HG03175 (cell line): ENCODE data around the gene MDH2.
A peak's percentile ranks its signal among the peaks of the same experiment; 100 is the strongest.
"Not testable (repeated sequence)": the region's sequence is repeated elsewhere in the genome, so short reads cannot be mapped to it uniquely, and the experiment has no call there.

Experiments
- ATAC-seq: cut with Tn5 transposase; IDR thresholded peaks from one replicate; pipeline ENCODE4 v1.9.1; 2021; ENCODE audit warnings: mild to moderate bottlenecking, moderate library complexity; ENCODE audit not compliant: unreplicated experiment

MDH2 gene

DNA sequence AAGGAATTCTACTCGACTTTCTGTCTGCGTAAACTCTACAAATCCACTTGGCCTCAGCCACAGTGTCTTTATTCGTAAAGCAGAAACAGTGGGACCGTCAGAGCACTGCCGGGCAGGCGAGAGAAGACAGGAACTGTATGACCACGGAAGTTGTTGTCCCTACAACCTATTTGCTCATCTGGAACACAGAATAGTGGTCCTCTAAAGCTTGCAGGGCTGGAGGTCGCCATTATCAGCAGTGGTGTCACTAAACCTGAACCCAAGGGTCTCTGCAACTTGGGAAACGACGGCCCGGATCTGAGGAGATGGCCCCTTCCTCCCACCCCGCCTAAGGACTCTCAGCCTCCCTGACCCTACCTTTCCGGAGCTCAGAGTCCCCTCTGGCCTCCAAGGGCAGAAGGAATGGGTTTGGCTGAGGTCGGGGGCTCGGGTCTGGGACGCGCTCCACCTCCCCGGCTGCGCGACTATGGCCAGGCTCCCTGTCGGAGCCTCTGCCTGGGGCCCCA is 548 bp upstream of the MDH2 start:
- ATAC-seq: peak; percentile 5

DNA sequence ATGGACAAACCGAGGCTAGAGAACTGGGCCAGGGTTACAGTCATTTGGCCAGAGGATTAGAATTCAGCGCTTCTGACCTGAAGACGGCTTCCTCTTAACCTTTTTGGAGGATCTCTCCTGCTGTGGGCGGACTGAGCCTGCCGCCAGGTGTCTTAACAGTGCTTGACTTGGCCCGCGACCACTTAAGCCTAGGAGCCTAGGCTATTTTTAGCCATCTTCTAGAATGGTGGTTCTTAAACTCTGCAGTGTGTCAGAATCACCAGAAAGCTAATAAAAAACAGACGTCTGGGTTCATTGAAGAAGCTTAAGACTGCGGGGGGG is 722 bp downstream of the MDH2 start:
- ATAC-seq: no peak

DNA sequence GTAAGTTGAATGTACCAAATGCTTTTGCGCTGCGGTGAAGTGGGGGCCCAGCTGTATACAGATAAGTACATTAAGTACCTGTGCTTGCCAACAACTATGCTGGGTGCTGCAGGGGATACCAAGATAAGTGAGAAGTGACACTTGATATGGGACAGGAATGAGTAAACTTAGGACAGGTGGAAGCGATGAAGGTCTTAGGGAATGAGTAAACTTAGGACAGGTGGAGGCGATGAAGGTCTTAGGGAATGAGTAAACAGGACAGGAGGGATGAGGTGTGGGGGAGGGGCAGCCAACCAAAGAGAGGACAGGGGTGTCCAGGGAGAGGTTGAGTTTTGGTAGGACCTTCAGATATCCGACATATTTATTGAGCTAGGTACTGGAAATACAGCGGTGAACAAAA is 1.4 kb downstream of the MDH2 start:
- ATAC-seq: no peak

DNA sequence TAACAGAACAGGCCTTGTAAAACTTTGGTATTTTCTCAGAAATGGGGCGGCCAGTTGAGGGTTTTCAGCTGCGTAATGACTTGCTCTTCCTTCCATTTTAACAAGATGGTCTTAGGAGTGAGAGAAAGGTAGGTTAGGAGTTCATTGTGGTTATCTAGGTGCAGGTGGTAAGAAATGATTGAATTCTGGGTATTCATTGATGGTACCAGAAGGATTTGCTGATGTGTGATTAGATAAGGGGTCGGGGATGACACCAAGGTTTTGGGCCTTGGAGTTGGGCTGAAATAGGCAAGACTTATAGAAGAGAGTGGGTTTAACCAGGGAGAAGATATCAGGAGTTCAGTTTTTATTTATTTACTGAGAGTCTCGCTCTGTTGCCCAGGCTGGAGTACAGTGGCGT is 2.6 kb downstream of the MDH2 start:
- ATAC-seq: no peak

DNA sequence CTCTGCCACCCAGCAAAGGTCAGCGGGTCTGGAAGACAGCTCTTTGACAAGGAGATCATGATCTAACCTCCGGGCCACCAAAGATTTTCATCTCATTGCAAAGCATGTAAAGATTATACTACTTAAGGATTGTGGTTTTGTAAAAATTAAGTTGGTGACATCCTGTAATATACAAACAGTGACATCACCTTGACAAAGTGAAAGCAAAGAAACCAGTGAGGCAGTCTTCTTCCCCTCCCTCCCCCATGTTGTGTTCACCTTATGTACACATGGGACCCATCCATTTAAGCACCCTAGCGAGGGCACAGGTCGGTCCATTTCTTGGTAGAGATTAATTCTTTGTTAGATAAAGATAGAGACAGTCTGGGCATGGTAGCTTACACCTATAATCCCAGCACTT is 3.9 kb downstream of the MDH2 start:
- no peak for ATAC-seq

DNA sequence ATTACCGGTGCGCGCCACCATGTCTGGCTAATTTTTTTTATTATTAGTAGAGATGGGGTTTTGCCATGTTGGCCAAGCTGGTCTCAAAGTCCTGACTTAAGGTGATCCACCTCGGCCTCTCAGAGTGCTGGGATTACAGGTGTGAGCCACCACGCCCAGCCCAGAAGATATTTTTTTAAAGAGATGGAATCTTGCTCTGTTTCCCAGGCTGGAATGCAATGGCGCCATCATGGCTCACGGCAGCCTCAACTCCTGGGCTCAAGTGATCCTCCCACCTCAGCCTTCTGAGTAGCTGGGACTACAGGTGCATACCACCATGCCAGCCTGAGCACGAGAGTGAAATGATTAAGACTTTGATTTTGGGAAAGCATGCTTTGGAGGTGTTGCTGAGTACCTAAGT is 4.8 kb downstream of the MDH2 start:
- not testable (repeated sequence) for ATAC-seq

DNA sequence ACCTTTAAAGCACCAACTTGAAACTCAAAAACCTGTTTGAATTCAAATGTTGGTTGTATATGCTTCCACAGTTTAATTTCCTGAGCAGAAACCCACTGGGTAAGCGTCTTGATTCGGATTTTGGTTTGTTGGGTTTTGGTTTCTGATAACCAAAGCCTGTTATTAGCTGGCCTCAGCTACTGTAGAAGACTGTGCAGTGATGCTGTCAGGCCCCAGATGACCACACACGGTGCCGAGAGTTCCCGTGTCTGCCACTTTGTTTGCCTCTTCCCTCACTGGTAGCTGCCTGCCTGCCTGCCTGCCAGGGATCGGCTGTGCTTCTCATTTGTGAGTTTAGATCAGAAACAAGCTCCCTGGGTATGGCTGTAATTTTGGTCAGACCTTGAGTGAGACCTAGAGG is 5.6 kb downstream of the MDH2 start:
- ATAC-seq: no peak

DNA sequence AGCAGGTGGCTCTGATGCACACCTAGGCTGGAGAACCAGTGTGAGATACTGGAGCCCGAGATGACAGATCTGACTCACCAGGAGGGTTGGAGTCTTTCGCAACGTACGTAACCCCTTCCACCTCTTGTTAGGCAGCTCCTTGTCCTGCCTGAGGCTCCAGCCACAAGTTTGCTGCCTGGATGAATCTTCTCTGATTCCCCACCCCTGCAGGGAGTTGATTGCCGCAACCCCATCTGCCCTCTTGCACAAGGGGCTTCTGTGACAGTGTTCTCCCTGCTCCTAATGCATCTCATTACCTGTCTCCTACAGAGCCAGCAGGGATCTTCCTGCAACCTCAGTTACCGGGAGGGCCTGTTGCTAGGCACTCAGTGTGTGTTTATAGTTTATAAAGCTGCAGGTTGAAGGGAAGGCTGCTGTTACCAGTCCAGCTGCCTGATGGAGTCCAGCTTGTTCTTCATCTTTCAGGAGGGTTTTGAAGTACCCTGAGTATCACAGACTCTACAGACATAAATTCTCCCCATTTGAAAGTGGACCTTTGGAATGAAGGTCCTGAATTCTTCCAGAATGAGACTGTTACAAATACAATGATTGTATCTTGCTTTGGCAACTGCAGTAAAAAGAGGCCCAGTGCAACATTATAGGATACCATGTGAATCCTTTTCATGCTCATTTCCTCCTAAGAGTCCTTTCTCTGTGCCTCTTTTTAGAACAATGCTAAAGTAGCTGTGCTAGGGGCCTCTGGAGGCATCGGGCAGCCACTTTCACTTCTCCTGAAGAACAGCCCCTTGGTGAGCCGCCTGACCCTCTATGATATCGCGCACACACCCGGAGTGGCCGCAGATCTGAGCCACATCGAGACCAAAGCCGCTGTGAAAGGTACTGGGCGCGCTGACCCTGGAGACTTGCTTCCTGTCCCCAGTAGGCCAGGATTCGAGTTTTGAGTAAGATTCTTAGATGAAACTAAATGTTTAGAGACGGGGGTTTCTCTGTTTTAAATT is 6.5 kb downstream of the MDH2 start:
- ATAC-seq: no peak

DNA sequence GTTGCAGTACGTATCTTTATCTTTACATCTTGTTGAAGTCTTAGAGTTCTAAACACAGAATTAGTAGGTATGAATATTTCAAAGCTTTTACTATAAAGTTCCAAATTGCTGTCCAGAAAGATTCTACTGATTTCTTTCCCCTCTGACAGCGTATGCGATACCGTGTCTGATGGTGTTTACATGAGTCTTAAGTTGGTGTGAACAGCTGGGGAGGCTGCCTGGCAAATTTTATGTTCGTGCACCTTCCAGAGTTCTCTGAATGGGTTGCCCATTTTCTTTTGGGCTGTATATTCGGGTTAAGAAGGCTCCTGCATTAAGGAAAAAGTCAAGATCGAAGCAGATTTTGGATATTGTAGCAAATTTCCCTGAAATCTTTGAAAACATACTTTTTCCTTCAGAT is 8.3 kb downstream of the MDH2 start:
- ATAC-seq: no peak

DNA sequence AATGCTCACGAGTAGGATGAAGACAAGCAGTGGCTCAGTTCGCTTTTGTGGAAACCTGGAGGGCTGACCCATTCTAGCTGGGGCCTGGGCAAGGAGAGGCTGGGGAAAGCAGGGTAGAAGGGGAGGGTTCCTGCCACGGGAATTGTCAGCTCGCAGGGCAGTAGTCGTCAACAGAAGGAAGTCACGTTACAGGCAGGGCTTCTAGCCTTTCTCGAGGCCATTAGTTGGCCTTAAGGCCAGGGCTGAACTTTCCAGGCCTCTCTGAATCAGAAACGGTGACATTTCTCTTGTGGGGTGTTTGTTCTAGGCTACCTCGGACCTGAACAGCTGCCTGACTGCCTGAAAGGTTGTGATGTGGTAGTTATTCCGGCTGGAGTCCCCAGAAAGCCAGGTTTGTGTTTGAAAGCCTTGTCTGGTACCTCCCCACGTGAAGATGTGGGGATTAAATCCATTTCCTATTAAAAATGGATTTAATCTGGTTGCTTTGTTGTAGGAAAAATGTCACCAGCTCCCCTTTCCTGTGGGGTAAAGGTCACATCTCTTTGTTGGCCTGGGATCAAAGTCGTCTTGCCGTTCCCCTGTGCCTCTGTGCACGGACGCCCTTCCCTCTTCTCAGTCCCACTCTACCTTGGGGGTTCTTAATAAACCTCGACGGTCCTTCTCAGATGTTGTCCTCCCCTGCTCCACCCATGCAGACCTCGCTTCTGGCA is 9.4 kb downstream of the MDH2 start:
- no peak for ATAC-seq

DNA sequence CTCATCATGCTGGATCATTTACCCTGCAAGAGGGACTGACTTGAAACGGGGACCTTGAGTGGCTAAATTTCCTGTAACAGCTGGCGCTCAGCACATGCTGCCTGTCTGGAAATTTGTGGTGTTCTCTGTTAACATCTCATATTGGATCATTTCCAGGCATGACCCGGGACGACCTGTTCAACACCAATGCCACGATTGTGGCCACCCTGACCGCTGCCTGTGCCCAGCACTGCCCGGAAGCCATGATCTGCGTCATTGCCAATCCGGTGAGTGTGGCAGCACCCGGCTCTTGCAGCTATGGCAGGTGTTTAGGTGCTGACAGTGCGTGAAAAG is 9.9 kb downstream of the MDH2 start:
- no peak for ATAC-seq

DNA sequence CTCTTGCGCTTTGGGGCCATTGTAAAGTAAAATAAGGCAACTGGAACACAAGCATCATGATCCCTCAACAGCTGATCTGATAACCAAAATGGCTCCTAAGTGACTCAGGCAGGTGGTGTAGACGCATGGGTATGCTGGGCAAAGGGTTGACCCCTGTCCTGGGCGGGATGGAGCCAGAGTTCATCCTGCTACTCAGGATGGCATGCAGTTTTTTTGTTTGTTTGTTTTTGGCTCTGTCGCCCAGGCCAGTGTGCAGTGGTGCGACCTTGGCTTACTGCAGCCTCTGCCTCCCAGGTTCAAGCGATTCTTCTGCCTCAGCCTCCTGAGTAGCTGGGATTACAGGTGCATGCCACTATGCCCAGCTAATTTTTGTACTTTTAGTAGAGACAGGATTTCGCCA is 10.8 kb downstream of the MDH2 start:
- not testable (repeated sequence) for ATAC-seq

DNA sequence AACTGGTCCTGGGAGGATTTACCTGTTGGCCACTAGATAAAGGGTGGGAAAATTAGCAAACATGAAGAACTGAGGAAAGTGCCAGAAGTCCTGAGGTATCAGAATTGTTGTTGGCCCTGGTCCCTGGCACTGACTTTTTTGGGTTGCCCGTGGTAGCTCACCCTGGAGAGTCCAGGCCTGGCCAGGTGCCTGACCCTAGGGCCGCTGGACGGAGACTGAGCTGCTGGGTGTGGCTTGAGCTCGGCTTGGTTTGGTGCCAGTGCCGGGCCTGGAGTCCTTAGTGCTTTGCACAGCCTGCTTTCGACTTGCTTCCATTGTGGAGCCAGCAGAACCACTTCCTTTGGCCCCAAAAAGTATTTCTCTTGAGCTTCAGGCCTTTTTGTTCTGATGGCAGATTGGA is 12.9 kb downstream of the MDH2 start:
- ATAC-seq: no peak

DNA sequence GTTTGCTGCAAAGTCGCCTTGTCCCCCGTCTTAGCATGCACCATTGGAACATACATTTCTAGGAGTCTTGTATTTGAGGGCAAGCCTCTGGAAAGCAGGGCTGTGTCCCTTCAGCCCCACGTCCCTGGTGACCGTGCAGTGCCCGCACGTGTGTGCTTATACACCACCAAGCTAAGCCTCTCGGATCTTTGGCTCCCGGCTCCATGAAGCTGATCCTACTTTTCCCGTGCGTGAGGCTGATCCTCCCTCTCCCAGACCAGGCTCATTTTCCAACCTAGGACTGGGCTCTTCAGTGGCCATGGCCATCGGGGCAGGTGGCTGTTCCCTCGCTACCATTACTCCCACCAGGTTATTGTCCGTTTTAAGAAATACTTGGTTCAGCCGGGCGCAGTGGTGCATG is 14.3 kb downstream of the MDH2 start:
- no peak for ATAC-seq

DNA sequence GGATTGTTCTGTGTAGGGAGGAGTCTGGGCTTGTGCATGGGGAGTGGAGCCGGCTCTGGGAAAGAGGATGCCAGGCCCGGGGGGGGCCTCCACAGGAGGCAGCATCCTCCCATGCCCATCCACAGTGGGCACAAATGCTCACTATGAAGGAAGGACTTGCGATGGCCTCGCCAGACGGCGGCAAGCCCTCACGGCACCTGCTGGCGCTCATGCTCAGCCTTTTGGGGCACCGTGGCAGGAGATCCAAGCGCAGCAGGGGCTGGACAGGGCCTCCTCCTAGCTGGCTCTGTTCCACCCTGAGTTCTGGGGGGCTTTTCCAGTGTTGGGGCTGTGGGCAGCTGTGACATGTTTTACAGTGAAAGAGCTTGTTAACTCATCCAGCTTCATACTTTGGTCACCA is 15.2 kb downstream of the MDH2 start:
- no peak for ATAC-seq

DNA sequence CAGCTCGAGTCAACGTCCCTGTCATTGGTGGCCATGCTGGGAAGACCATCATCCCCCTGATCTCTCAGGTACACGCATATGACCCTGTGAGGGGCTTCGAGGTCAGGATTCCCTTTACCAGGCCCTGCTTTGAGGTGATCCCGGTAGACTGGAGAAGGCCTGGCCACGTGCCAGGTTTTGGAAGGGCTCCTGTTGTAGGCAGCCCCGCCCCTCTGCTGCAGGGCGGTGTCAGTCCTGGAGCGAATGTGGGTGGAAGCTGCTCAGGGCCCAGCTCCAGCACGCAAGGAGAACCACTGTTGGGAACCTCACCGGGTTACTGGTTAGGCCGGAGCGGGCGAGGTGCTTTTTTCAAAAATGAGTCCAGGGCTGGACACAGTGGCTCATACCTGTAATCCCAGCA is 15.6 kb downstream of the MDH2 start:
- ATAC-seq: no peak

DNA sequence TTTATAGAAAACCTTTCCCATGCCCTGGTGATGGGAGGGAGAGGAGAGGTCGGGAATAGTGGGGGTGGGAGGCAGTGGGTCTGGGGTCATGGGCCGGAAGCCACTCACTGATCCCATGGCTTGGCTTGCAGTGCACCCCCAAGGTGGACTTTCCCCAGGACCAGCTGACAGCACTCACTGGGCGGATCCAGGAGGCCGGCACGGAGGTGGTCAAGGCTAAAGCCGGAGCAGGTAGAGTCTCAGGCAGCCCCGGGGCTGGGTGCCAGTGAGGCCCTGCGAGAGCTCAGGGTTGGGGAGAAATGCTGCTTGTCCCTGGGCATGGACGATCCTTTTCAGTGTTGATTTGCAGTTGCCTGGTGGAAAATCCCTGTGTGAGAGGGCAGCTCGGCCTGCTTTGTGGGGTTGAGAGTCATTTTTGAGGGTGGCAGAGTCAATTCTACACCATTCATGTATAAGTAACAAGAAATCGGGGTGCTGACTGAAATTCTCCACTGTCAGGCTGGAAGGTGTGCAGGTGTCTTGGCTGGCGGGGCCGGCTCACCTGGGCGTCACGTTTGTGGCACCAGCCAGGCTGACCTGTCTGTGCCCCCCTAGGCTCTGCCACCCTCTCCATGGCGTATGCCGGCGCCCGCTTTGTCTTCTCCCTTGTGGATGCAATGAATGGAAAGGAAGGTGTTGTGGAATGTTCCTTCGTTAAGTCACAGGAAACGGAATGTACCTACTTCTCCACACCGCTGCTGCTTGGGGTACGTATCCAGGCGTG is 16.5 kb downstream of the MDH2 start:
- ATAC-seq: no peak

DNA sequence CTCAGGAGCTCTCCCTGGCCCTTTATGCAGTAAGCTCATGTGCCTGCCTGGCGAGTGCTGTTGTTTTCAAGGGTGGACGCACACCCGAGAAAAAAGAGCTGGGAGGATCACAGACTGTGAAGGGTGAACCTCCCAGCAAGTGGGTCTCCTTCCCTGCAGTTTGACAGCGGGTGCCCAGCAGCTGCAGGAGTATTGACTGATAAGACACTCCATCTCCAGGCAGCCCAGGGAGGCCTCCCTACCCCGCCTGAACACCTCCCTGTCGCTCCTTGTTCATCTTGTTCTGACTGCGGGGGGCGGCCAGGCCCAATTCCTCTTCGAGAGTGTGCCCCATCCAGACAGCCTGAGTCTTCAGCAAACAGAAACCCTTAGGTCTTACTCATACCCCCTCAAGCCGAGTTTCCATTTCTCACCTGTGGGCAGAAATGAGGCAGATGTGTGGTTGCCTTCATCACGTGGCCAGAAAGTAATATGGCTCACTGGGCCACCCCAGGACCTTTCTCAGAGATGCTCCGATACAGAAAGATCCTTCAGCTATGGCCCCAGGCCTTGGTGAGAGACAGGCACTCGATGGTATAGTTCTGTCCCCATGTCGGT is 17.2 kb downstream of the MDH2 start:
- no peak for ATAC-seq

DNA sequence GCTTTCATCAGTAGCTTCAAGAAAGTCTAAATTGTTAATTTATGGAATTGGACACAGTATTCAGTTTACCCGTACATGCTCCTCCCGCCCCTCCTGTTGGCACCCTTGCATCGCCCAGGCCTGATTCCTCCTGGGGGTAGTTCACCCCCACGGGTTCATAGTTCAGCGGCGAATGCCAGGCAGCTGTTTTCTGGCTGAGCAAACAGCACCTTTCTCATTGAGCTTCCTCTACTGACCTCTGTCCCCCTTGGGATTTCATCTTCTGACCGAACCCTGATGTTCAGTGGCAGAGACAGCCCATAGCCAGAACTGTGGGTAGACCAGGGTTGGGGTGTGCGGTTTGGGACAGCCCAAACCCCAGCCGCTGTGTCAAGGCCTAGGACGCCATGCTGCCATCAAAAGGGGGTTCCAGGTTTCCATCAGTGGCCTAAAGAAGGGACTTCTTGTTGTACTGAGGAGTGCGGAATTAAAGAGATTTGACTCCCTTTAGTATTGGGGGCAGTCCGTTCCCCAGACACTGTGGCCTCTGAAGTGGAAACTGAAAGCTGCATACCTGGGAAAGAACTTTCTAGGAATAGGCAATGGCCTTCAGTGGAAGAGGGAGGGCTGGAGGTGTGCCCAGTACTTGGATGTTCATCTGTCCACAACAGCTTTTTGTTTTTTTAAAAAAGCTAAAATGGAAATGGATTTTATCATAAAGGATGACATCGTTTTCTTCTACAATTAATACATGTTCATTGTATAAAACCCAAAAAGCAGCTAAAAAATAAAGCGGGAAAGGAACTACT is 19.0 kb downstream of the MDH2 start:
- no peak for ATAC-seq

DNA sequence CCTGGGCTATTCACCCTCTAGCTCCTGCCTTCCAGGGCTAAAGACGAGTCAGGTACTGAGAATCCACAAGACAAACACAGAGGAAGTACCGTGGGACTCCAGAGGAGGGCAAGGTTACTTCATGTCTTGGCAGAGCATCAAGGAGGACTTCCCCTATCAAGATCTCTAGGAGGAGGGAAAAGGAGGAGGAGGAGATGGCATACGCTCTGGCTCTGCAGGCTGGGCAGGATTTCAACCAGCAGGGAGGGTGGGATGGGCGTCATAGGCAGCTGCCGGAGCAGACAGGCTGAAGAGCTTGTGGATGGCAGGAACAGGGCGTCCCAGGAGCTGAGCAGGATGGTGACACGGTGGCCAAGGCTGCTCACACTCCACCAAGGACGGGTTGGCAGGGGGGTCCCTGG is 21.3 kb downstream of the MDH2 start:
- no peak for ATAC-seq
